Ishikawa (cell line): Measurements from ENCODE around the gene STK32C.

Experiments
- CEBPB ChIP-seq: IDR thresholded peaks from 2 replicates; pipeline ENCODE4 v1.6.1; 2012
- CREB1 ChIP-seq: IDR thresholded peaks from 2 replicates; pipeline ENCODE4 v1.6.1; 2012; ENCODE audit warnings: low read depth
- EGR1 ChIP-seq: IDR thresholded peaks from 2 replicates; pipeline ENCODE4 v1.6.1; 2012
- EP300 ChIP-seq: IDR thresholded peaks from 2 replicates; pipeline ENCODE4 v1.6.1; 2012; ENCODE audit warnings: borderline replicate concordance
- FOXM1 ChIP-seq: IDR thresholded peaks from 2 replicates; pipeline ENCODE4 v1.6.1; 2012; ENCODE audit warnings: low read depth, borderline replicate concordance
- MAX ChIP-seq: IDR thresholded peaks from 2 replicates; pipeline ENCODE4 v1.6.1; 2012
- NFIC ChIP-seq: IDR thresholded peaks from 2 replicates; pipeline ENCODE4 v1.6.1; 2012
- RAD21 ChIP-seq: IDR thresholded peaks from 2 replicates; pipeline ENCODE4 v1.6.1; 2012; ENCODE audit warnings: low read depth
- REST ChIP-seq: IDR thresholded peaks from 2 replicates; pipeline ENCODE4 v1.6.1; 2012; ENCODE audit warnings: low read depth, mild to moderate bottlenecking
- TAF1 ChIP-seq: IDR thresholded peaks from 2 replicates; pipeline ENCODE4 v1.6.1; 2012; ENCODE audit warnings: low read depth, mild to moderate bottlenecking
- TCF12 ChIP-seq: IDR thresholded peaks from 2 replicates; pipeline ENCODE4 v1.6.1; 2012; ENCODE audit warnings: low read depth
- TEAD4 ChIP-seq: IDR thresholded peaks from 2 replicates; pipeline ENCODE4 v1.6.1; 2012
- USF1 ChIP-seq: IDR thresholded peaks from 2 replicates; pipeline ENCODE4 v1.6.1; 2012
- YY1 ChIP-seq: IDR thresholded peaks from 2 replicates; pipeline ENCODE4 v1.6.1; 2012; ENCODE audit warnings: low read depth
- ZBTB7A ChIP-seq: IDR thresholded peaks from 2 replicates; pipeline ENCODE4 v1.6.1; 2012; ENCODE audit warnings: low read depth

STK32C gene

GRCh38 chr10:132353456-132354355 lies 46.0 kb upstream of the STK32C start:
- TF ChIP-seq ZBTB7A = no peak
- TF ChIP-seq EP300 = no peak
- TF ChIP-seq MAX = no peak
- TF ChIP-seq EGR1 = no peak
- TF ChIP-seq USF1 = no peak
- TF ChIP-seq TAF1 = no peak
- no peak for TF ChIP-seq TCF12
- no peak for TF ChIP-seq NFIC
- no peak for TF ChIP-seq REST
- TF ChIP-seq CEBPB = no peak
- TF ChIP-seq FOXM1 = no peak
- TF ChIP-seq YY1 = no peak
- TF ChIP-seq TEAD4 = no peak
- TF ChIP-seq RAD21 = no peak
- no peak for TF ChIP-seq CREB1

GRCh38 chr10:132352462-132353308 lies 44.9 kb upstream of the STK32C start:
- TF ChIP-seq MAX = 0 out of 2 replicates have a peak, but pooled peaks have one; percentile 23
- TF ChIP-seq RAD21 = peak; percentile 84

- TF ChIP-seq RAD21 = no peak
- no peak for TF ChIP-seq CREB1
- no peak for TF ChIP-seq USF1
- TF ChIP-seq TAF1 = no peak
These were observed 43.9 kb upstream of the STK32C start for GRCh38 chr10:132351611-132352010.

- TF ChIP-seq FOXM1 = no peak
- no peak for TF ChIP-seq CREB1
- no peak for TF ChIP-seq REST
- no peak for TF ChIP-seq EGR1
- no peak for TF ChIP-seq CEBPB
- no peak for TF ChIP-seq MAX
These were observed 43.2 kb upstream of the STK32C start for GRCh38 chr10:132350946-132351345.

- no peak for TF ChIP-seq RAD21
These were observed 42.6 kb upstream of the STK32C start for GRCh38 chr10:132350391-132350790.

GRCh38 chr10:132349766-132350165 lies 42.0 kb upstream of the STK32C start:
- no peak for TF ChIP-seq CEBPB
- TF ChIP-seq TAF1 = no peak
- TF ChIP-seq TEAD4 = no peak
- TF ChIP-seq YY1 = no peak
- TF ChIP-seq NFIC = no peak
- TF ChIP-seq TCF12 = no peak
- TF ChIP-seq EP300 = no peak
- TF ChIP-seq ZBTB7A = no peak
- no peak for TF ChIP-seq MAX
- no peak for TF ChIP-seq RAD21
- no peak for TF ChIP-seq EGR1
- no peak for TF ChIP-seq USF1
- TF ChIP-seq REST = no peak
- TF ChIP-seq CREB1 = no peak
- no peak for TF ChIP-seq FOXM1
